HG03064 (cell line): ENCODE results near the gene ORM2.

ENCODE experiments used
- ATAC-seq: cut with Tn5 transposase; IDR thresholded peaks from one replicate; pipeline ENCODE4 v1.9.1; 2021; ENCODE audit warnings: low read depth; ENCODE audit not compliant: unreplicated experiment

Gene ORM2

GRCh38 chr9:114291886-114292590, 37.6 kb upstream of the ORM2 start:
- ATAC-seq, result no peak

GRCh38 chr9:114294664-114295063, 35.0 kb upstream of the ORM2 start:
- ATAC-seq, result no peak

- no peak for ATAC-seq
Observed at GRCh38 chr9:114296338-114296737, 33.3 kb upstream of the ORM2 start.

GRCh38 chr9:114299286-114300152, 30.1 kb upstream of the ORM2 start:
- ATAC-seq, result no peak

GRCh38 chr9:114300153-114300845, 29.4 kb upstream of the ORM2 start:
- no peak for ATAC-seq

- no peak for ATAC-seq
Observed at GRCh38 chr9:114300846-114301797, 28.5 kb upstream of the ORM2 start.

- ATAC-seq, result no peak
Observed at GRCh38 chr9:114301798-114302565, 27.7 kb upstream of the ORM2 start.

GRCh38 chr9:114302727-114303126, 26.9 kb upstream of the ORM2 start:
- no peak for ATAC-seq

- no peak for ATAC-seq
Observed at GRCh38 chr9:114303571-114303970, 26.1 kb upstream of the ORM2 start.

- no peak for ATAC-seq
Observed at GRCh38 chr9:114303977-114304376, 25.7 kb upstream of the ORM2 start.

- no peak for ATAC-seq
Observed at GRCh38 chr9:114304416-114305188, 25.1 kb upstream of the ORM2 start.

- ATAC-seq, result no peak
Observed at GRCh38 chr9:114307899-114308267, 21.8 kb upstream of the ORM2 start.

- no peak for ATAC-seq
Observed at GRCh38 chr9:114308361-114308950, 21.2 kb upstream of the ORM2 start.

- no peak for ATAC-seq
Observed at GRCh38 chr9:114309096-114309495, 20.6 kb upstream of the ORM2 start.

- no peak for ATAC-seq
Observed at GRCh38 chr9:114310471-114311450, 18.9 kb upstream of the ORM2 start.

GRCh38 chr9:114311571-114312512, 17.8 kb upstream of the ORM2 start:
- ATAC-seq, result no peak
